ENCODE results near the gene F2RL2. TPM values are rescaled to one million over a fixed set of nuclear protein-coding genes. Genes with fewer than 3 reads are reported as not detected.

The F2RL2 gene
- total and polyA plus RNA-seq, 10 donors, result 0.04 to 1.5 (median 0.25) TPM; not detected in 1

DNA sequence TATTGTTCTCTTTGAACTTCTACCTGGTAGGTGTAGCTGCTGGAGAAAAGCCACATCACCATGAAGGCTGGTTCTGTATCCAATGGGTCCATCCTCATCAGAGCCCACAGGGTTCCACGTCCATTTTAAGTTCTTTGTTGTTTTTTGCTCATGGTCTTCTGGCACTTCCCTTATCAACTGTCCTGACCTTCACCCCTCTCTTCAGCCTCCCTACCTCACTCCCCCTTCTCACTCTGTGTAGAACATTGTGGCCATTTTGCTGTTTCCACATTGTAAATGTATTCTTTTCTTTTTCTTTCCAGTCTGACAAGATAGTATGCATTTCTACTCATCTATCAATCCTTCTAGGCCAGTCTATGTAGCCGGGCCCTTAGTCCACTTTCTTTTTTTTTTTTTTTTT lies 44.3 kb upstream of the F2RL2 start:
- H3K4me3 ChIP-seq, result no peak overlapping the region
- peaks cover 0 to 93% (median 14%) of the 10 kb centered on the region in 6 donors for H3K36me3 ChIP-seq
- intact Hi-C loops (cut with DNase I; ENCODE audit: low total_unique reads), result no loop called here
- no peaks in the 10 kb centered on the region for H3K9me3 ChIP-seq
- WGBS, 5 donors, result 75 to 85% (median 80%) methylated on average over 2 of the region's 2 CpGs
- TF ChIP-seq POLR2AphosphoS5 (IDR thresholded peaks at IDR 0.05) (no peak), POLR2A (IDR thresholded peaks at IDR 0.05) (no peak)
- TF ChIP-seq, protein P1, sequence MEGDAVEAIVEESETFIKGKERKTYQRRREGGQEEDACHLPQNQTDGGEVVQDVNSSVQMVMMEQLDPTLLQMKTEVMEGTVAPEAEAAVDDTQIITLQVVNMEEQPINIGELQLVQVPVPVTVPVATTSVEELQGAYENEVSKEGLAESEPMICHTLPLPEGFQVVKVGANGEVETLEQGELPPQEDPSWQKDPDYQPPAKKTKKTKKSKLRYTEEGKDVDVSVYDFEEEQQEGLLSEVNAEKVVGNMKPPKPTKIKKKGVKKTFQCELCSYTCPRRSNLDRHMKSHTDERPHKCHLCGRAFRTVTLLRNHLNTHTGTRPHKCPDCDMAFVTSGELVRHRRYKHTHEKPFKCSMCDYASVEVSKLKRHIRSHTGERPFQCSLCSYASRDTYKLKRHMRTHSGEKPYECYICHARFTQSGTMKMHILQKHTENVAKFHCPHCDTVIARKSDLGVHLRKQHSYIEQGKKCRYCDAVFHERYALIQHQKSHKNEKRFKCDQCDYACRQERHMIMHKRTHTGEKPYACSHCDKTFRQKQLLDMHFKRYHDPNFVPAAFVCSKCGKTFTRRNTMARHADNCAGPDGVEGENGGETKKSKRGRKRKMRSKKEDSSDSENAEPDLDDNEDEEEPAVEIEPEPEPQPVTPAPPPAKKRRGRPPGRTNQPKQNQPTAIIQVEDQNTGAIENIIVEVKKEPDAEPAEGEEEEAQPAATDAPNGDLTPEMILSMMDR (IDR thresholded peaks at IDR 0.05 in 8 of 11, conservative IDR thresholded peaks at IDR 0.05 in 3 of 11), result no peak
- no peaks in the 10 kb centered on the region for H3K27me3 ChIP-seq (replicated peaks in 1 of 7)
- DNase-seq, result no peak
- no peak overlapping the region for H3K27ac ChIP-seq
- H3K4me1 ChIP-seq, result no peaks in the 10 kb centered on the region

DNA sequence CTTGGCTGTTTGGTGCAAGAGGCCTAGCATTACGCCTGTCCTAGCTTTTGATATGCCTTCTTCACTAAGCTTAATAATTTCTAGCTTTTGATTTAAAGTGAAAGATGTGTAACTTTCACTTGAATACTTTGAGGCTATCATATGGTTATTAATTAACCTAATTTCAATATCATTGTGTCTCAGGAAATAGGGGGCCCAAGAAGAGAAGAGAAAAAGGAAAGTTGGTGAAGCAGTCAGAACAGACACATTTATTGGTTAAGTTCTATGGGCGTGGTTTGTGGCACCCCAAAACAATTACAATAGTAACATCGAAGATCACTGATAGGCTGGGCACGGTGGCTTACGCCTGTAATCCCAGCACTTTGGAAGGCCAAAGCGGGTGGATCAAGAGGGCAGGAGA lies 40.9 kb upstream of the F2RL2 start:
- WGBS, 5 donors, result 84 to 95% (median 92%) methylated on average over 6 of the region's 6 CpGs

DNA sequence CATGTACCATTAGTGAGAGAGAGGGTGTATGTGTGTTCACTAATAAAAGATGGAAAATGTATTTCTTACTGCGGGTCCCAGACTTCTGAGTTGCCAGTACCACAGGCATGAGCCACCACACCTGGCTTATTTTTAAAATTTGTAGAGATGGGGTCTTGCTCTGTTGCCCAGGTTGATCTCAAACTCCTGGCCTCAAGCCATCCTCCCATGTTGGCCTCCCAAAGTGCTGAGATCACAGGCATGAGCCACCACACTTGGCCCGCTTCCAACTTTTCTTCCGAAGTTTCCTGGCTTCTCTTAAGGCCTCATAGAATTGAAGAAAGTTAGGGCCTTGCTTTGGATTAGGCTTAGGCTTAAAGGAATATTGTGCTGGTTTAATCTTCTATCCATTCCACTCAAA lies 40.4 kb upstream of the F2RL2 start:
- Histone ChIP-seq H3K36me3 (peaks cover 0 to 93% (median 10%) of the 10 kb centered on the region in 6 donors), H3K27me3 (replicated peaks in 1 of 7) (no peaks in the 10 kb centered on the region), H3K27ac (no peak overlapping the region), H3K4me1 (peaks cover 0 to 16% (median 4%) of the 10 kb centered on the region in 6 donors), H3K4me3 (no peak overlapping the region), H3K9me3 (no peaks in the 10 kb centered on the region)
- intact Hi-C loops (cut with DNase I; ENCODE audit: low total_unique reads), result no loop called here
- no peak for DNase-seq
- WGBS, 5 donors, result 72 to 87% (median 76%) methylated on average over 3 of the region's 3 CpGs
- TF ChIP-seq POLR2AphosphoS5 (IDR thresholded peaks at IDR 0.05) (no peak), POLR2A (IDR thresholded peaks at IDR 0.05) (no peak)
- TF ChIP-seq, protein P1 (IDR thresholded peaks at IDR 0.05 in 8 of 11, conservative IDR thresholded peaks at IDR 0.05 in 3 of 11), result no peak

More for the DNA sequence above, 40.9 kb upstream of the F2RL2 start:
- Histone ChIP-seq H3K9me3 (no peaks in the 10 kb centered on the region), H3K36me3 (peaks cover 0 to 93% (median 11%) of the 10 kb centered on the region in 6 donors), H3K27ac (no peak overlapping the region), H3K4me3 (no peak overlapping the region), H3K27me3 (replicated peaks in 1 of 7) (no peaks in the 10 kb centered on the region), H3K4me1 (peaks cover 0 to 15% (median 4%) of the 10 kb centered on the region in 6 donors)
- intact Hi-C loops (cut with DNase I; ENCODE audit: low total_unique reads), result no loop called here
- DNase-seq, result no peak
- TF ChIP-seq, protein P1 (IDR thresholded peaks at IDR 0.05 in 8 of 11, conservative IDR thresholded peaks at IDR 0.05 in 3 of 11), result no peak
- no peak for TF ChIP-seq POLR2AphosphoS5 (IDR thresholded peaks at IDR 0.05)
- TF ChIP-seq POLR2A (IDR thresholded peaks at IDR 0.05), result no peak

DNA sequence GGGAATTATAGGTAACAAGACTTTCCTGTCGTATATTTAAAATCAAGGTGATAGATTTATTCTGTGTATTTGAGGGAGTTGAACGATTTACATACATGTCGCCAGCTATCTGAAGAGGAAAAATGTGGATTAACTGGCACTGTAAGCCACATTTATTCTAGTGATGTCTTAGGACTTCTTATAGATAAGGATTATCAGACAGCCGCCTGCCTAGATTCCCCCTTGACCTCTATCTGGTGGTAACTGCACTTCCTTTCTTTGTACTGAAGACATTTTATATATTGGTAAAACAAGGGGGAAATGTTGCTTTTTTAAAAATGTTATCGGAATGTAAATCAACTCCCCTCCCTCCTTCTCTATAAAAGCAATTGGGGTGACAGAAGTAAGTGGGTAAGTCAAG lies 39.3 kb upstream of the F2RL2 start:
- DNase-seq, result no peak
- intact Hi-C loops (cut with DNase I; ENCODE audit: low total_unique reads), result no loop called here
- no peak overlapping the region for H3K4me3 ChIP-seq
- WGBS, 5 donors, result 86 to 92% (median 91%) methylated on average over 5 of the region's 5 CpGs
- no peaks in the 10 kb centered on the region for H3K27me3 ChIP-seq (replicated peaks in 1 of 7)
- H3K36me3 ChIP-seq, result peaks cover 0 to 93% (median 10%) of the 10 kb centered on the region in 6 donors
- H3K4me1 ChIP-seq, result peaks cover 0 to 22% (median 6%) of the 10 kb centered on the region in 6 donors
- TF ChIP-seq, protein P1 (IDR thresholded peaks at IDR 0.05 in 8 of 11, conservative IDR thresholded peaks at IDR 0.05 in 3 of 11), result no peak
- TF ChIP-seq POLR2AphosphoS5 (IDR thresholded peaks at IDR 0.05), result no peak
- no peak for TF ChIP-seq POLR2A (IDR thresholded peaks at IDR 0.05)
- no peaks in the 10 kb centered on the region for H3K9me3 ChIP-seq
- no peak overlapping the region for H3K27ac ChIP-seq

Measured in spleen (tissue), 11 donors.